HG03025 (cell line): ENCODE measurements around the gene RORB.
A peak's percentile ranks its signal among the peaks of the same experiment; 100 is the strongest.
"Not testable (repeated sequence)": the region's sequence is repeated elsewhere in the genome, so short reads cannot be mapped to it uniquely, and the experiment has no call there.

Experiments
- ATAC-seq: cut with Tn5 transposase; IDR thresholded peaks from one replicate; pipeline ENCODE4 v1.9.1; 2021; ENCODE audit warnings: mild to moderate bottlenecking, moderate library complexity; ENCODE audit not compliant: unreplicated experiment, low FRiP score

RORB gene

DNA sequence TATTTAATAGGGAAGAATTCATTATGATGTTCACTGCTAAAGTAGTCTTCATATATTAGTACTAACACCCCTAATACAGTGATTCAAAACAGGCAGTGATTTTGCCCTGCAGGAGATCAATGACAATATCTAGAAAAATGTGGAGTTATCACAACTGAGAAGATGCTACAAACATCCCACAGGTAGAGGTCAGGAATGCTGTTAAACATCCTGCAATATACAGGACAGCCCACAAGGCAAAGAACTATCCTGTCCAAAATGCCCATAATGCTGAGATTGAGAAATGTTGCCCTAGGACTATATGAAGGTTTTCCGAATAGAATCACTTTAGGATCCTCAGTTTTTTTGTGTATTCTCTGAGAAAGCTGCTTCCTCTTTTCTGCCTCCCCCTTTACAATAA, 15.3 kb downstream of the RORB start:
- no peak for ATAC-seq

DNA sequence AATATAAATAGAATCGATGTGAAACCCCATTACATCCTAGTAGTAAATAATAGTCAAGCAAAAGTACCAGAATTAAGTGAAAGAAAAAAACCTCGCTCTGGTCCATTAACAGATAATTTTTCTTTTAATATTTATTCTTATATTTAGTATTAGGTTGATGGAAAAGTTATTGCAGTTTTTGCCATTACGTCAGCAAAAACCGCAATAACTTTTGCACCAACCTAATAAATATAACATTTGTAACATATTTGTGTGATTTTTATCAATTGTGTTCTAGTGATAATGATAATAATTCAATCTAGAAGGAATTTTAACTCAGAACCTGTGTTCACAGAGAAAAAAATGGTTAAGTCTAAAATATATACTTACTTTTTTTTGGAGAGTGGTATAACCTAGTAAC, 16.1 kb downstream of the RORB start:
- ATAC-seq = no peak

DNA sequence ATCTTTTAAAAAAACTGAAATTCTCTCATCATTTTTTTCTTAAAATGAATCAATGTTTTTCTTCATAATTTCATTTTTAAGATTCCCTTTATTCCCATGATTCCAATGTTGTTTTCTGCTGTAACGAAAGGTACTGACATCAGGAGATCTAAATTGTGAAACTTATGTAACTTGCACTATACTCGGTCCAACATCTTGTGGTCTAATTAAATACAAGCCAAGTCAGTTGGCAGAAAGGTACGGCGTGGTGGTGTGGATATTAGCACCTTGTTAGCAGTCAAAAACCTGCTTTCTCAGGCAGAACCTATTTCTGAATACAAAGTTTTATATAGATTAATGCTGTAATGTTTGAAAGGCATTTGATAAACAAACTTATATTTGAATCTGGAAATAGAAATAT, 20.1 kb downstream of the RORB start:
- no peak for ATAC-seq

- ATAC-seq = no peak
These were observed 22.3 kb downstream of the RORB start for GRCh38 chr9:74519419-74519818.

GRCh38 chr9:74521009-74521408, 23.9 kb downstream of the RORB start:
- ATAC-seq = no peak

GRCh38 chr9:74524289-74524688, 27.2 kb downstream of the RORB start:
- no peak for ATAC-seq

- no peak for ATAC-seq
These were observed 29.1 kb downstream of the RORB start for GRCh38 chr9:74526215-74526614.

GRCh38 chr9:74527718-74528117, 30.6 kb downstream of the RORB start:
- ATAC-seq = no peak

DNA sequence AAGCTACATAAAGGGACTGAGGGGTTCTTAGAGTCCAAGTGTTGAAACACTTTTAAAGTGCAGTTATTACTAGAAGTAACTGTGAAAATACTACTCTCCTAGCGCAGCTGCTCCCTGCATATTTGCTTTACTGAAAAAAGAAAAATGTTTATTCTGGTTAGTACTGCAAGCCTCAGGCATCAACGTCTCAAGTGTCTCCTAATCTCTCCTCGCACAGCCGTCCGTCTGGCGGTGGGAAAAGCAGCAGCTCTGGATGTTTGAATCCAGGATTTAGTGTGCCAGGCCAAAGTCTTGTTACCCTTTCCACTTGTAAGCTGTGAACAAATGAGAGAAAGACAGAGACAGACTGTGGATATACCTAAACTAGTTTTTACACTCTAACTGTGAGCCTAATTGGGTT, 31.1 kb downstream of the RORB start:
- ATAC-seq = no peak

DNA sequence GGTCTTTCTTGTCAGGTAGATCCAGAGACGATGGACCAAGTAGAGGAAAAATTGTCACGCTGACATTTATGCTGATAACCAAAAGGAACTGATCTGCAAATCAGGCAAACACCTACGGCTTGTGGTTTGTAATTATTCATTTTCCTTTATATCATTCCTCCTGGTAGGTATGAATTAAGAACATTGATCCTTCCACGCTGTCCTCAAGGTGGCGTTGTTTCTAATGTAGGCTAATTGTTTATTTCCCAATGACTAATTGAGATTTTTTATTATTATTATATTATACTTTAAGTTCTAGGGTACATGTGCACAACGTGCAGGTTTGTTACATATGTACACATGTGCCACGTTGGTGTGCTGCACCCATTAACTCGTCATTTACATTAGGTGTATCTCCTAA, 33.3 kb downstream of the RORB start:
- not testable (repeated sequence) for ATAC-seq

GRCh38 chr9:74533253-74533652, 36.1 kb downstream of the RORB start:
- ATAC-seq = no peak

DNA sequence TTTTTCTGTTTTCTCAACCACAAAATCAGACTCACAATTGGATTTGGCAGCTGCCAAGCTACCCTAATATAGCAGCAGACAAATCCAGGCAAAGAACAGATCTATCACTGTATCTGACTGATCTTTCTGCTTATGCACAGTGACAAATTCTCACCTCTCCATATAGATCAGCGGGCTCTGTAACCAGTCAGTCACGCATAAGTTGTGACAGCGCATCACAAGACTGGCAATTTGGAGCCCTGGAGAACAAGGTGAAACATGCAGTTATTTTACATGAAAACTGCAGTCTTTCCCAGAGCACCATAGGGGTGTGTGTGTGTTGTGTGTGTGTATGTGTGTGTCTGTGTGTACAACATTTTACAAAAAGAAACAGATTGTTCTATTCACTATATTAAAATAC, 37.7 kb downstream of the RORB start:
- ATAC-seq = no peak

- no peak for ATAC-seq
These were observed 46.0 kb downstream of the RORB start for GRCh38 chr9:74543145-74543544.

- no peak for ATAC-seq
These were observed 54.1 kb downstream of the RORB start for GRCh38 chr9:74551266-74551665.

- ATAC-seq = no peak
These were observed 57.8 kb downstream of the RORB start for GRCh38 chr9:74554751-74555419.

DNA sequence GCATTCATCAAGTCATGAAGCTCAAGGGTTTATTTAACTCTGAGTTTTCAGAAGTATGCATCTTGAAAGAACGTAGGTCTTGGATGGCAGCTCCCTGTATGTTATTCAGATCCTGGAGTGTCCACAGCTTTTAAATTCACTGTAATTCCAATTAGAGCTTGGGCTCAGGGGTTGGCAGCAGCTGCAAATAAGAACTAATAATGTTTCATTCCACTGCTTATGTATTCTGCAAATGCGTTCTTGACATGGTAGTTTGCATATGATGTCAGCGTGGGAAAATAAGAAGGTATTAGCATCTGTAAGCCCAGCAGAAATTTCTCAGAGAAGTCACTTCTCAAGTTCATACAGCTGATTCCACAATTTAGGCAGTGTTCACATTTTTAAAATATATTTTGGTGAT, 58.4 kb downstream of the RORB start:
- no peak for ATAC-seq

DNA sequence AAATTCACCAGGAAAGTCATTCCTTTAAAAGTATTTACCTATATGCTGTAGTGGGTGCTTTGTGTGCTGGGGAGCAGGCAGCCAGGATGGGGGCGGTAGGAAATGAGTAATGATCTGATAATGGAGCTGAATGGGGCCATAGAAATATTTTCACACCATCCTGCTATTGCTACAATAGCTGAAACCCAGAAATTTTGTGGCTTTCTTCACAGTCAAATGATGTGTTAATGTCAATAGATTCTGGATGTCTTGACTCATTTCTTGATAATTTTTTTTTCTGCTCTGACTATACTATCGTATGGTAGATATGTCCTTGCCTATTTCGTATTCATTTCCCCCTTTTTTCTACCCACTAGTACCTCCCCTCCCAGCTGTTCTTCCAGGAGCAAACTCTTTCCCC, 59.5 kb downstream of the RORB start:
- ATAC-seq = peak; percentile 67

DNA sequence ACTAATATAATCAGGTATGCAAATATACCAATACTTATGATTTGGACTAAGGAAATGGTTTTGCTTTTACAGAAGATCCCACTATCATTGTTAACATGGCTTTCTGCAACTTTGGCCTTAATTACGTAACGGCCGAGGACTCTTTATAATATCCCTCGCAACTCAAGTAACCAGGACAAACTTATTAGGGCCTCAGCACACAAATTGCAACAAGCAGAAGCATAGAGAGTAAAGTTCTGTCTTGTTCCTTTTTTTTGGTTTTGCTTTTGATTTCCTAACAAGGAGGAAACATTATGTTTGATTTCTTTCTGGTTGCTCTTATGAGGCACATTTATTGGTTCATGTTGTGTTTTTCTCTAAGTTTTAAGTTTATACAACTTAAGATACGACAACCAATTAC, 60.4 kb downstream of the RORB start:
- ATAC-seq = peak; percentile 30

DNA sequence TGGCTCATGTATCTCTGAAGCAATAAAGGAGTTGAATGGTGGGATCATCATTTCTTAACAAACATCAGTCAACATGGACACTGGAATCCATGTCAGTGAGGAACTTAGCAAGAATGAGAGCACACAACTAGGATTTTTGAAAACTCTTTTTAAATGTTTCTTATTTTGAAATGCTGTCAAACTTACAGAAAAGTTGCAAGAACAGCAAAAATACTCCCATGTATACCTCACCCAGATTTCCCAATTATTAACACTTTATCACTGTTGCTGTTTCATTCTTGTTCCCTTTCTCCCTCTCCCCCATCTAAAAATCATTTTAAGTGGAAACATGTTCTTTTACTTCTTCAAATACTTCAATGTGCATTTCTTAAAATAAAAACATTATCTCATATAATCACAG, 65.5 kb downstream of the RORB start:
- no peak for ATAC-seq

GRCh38 chr9:74570879-74571512, 73.9 kb downstream of the RORB start:
- ATAC-seq = peak; percentile 59

DNA sequence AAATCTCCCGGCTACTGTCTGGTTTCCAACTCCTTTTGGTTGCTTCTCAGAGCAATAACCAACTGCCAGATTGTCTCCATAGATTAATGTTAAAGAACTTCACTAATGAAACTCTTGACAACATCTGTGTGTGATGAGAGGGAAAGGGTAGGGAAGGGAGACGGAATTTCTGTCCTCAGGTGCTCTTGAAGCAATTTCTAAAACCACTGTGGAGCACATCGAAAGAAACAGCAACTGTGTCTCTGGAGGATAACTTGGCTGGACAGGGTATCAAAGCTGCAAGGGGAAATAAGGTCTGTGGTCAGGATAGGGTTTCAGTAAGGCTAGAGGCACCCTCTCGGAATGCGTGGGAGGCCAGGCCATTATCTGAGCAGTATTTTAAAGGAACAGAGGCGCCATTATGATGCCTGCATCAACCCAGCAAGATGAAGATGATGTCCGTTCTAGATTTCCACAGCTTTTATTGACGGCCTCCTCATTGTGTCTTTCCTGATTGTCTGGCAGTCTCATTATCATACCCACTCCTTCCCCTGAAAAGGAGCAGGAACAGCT, 76.6 kb downstream of the RORB start:
- ATAC-seq = peak; percentile 81

- ATAC-seq = no peak
These were observed 79.0 kb downstream of the RORB start for GRCh38 chr9:74576176-74576575.
